Raji (cell line): ENCODE measurements around the gene MYO5B.

Experiments used
- POLR2A ChIP-seq: IDR thresholded peaks from 2 replicates; pipeline ENCODE4 v1.6.1; 2011; ENCODE audit warnings: low read depth, low read length, control low read depth; ENCODE audit not compliant: insufficient read depth

Gene MYO5B

DNA sequence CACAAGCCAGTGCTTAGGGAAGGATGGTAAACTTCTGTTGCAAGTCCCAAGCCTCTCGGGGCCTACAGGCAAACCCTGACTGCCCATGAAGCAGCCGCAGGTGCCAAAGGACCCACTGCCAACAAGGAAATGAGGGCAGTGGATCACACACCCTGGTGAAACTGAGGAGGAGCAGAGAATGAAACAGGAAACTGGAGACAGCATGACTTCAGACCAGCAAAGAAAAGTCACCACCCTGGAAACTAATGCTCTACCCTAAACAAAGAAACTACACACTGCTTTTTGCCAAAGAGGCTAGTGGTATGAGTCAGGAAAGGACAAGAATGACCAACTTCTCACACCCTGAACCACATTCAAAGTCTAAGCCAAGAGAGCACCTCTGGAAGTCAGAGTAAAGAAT is 97.2 kb downstream of the MYO5B start:
- no peak for TF ChIP-seq POLR2A

- TF ChIP-seq POLR2A: no peak
Measured at GRCh38 chr18:50096766-50097435, 98.0 kb downstream of the MYO5B start.

- TF ChIP-seq POLR2A: no peak
Measured at GRCh38 chr18:50094221-50094773, 100.7 kb downstream of the MYO5B start.

DNA sequence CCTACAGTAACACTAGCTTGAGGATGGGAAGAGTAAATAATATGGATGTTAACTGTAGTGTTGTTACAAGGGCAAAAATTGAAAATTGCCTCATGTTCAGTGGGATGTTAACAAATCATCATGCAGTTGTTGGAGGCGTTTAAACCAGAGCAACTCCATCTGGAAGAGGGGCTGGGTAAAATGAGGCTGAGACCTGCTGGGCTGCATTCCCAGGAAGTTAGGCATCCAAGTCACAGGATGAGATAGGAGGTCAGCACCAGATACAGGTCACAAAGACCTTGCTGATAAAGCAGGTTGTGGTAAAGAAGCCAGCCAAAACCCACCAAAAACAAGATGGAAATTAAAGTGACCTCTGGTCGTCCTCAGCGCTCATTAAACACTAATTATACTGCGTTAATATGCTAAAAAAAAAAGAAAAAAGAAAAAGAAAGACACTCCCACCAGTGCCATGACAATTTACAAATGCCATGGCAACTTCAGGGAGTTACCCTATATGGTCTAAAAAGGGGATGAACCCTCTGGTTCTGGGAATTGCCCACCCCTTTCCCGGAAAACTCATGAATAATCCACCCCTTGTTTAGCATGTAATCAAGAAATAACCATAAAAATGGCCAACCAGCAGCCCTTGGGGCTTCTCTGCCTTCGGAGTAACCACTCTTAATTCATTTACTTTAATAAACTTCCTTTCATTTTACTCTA is 101.4 kb downstream of the MYO5B start:
- TF ChIP-seq POLR2A: no peak

DNA sequence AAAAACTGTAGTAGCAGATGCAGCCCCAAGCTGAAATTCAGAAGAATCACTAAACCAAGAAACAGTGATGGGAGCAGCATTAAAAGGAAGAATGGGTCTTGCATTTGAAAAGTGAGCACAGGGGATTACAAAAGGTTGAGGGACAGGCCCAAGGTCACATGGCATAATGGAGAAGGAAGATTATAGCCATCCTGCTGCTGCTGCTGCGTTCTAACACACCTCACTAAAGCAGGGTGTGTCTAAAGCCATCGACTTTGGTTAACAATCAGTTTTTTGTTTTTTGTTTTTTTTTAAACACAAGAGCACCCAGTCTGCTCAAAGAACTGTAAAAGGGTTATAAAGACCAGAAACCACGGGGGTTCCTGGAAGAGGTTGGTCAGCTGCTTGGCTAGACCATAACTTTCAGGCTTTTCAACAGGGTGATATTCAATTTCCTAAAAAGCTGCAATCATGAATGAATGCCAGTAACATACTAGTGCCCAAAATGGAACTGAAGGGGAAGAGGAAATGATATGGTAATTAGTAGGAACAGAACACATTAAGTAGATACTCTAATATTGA is 102.6 kb downstream of the MYO5B start:
- TF ChIP-seq POLR2A: no peak

DNA sequence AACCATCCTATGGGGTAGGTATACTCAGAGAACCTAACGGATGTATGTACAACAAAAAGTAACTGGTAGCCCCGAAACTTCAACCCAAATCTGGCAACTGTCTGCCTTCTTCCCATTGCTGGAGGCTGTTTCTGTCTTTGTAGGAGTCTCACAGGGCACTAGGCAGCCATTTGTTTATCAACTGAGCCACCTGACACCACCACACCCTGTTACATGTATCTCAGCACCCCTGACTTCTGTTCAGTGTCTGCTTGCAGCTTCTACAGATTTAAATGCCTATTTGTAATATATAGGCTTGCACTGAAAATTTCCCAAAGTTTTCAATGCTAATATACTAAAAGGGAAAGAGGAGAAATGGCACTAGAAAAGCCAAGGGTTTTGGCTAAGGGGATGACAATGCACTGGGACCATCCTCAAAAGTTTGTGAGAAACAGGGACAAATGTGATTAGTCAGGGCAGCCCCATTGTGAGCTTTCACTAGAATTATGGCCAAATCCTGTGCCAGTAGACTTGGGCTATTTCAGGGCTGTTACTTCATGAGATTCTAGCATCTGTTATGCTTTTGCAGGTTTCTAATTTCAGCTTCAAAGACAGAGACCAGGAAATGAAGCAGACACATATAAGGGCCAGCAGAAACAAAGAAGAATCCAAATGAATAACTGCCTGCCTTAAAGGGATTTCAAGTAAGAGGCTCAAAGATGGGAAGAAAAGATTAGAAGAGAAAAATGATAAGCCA is 103.3 kb downstream of the MYO5B start:
- no peak for TF ChIP-seq POLR2A

DNA sequence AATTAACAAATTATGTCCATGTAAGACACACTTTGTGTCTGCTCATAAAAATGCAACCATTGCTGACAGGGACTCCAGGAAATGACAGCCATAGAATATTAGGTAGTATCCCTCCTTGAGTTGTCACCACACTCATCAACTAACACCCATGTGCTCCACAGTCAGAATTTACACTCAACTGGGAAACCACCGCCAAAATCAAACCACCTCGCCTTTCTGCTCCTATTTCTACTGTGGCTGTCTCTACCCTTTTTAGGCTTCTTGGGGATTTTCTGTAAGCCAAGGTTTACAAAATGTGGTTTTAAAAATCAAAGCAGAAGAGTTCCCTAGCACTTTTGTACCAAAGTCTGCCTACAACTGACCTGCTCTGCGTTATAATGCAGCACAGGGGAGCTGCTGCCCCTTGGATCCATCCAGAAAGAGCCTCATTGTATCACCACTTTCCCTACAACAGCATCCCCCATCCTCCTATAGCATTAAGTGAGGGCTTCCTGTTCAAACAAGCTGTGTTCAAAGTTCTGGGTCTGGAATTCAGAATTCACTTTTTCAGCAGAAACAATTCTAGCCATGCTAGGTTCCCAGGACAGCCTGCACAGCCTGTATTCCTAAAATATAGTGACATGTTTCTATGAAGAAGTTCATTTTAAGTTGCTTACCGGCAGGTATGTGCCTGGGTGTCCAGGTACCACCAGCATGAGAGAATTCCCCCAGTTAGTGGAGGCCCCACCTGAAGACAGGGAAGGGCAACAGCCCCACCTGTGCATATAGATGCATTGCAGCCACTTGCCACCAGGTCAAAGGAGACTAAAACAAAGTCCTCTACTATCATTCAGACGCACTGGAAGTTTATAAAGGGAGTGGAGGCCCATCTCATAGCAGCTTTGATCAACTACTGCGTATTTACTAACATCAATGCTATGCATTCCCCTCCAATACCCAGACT is 104.3 kb downstream of the MYO5B start:
- TF ChIP-seq POLR2A: no peak

DNA sequence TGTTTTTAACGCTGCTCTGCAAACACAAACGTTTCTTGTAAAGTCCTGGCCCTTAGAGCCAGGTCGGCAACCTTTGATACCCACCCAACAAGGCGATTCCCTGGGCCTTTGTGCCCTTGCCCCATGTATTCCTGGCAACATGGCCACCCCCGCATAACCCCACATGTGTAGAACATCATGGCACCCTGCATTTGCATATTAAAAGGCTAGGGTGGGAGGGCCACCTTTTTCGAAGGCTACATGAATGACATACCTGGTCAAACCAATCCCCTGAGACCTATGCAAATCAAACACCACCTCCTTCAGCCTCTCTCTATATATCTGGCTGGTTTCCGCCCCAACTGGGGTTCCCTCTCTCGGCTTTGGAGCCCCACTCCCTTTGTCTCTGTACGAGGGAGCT is 105.2 kb downstream of the MYO5B start:
- no peak for TF ChIP-seq POLR2A

- no peak for TF ChIP-seq POLR2A
Measured at GRCh38 chr18:50083708-50084107, 111.2 kb downstream of the MYO5B start.

DNA sequence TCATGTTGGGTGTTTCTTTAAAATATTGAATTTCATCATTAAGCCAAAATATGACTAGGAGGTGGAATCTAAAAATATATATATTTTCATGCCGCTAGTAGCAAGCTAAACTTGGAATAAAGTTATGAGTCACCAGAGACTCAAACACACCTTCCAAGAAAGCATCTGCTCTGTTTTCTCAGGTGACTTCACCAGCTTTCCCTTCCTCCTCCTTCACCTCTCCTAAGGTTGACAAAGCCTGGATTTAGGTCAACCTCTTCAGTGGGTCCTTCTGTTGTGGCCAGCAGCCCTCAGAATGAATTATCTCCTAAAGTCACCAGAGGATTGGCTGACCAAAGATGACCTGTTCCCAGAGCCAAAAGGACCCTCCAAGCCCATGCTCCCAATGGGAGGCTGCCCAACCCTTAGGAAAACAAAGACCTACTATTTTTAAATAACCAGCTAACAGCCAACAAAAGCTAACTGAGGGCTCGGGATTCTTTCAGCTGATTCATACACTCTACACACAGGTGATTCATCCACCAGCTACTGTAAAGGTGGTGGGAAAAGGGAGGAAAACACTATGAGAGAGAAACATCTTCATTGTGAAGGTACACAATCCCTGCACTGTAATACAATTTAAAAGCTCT is 113.9 kb downstream of the MYO5B start:
- TF ChIP-seq POLR2A: no peak

DNA sequence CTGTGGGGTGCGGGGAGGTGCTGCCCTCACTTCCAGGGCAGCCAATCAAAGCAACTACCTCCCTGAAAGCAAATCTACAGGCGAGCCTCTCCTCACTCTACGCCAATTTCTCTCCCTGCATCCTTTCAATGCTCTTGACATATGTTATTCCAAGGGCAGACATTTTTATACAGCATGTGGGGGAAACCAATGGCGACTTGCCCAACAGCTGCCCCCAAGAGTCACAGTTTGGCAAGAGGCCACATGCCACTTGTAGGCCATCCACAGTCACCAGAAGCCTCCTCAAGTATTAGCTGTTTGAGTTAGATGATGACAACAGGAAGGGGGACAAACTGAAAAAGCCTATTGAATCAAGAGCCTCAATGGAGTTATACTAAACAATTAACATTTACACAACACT is 114.6 kb downstream of the MYO5B start:
- TF ChIP-seq POLR2A: no peak

- TF ChIP-seq POLR2A: no peak
Measured at GRCh38 chr18:50079571-50080295, 115.2 kb downstream of the MYO5B start.

- TF ChIP-seq POLR2A: no peak
Measured at GRCh38 chr18:50076277-50076676, 118.7 kb downstream of the MYO5B start.
